Esophagus squamous epithelium (tissue), 5 donors: ENCODE measurements around the gene VWA1. TPM values are rescaled to one million over a fixed set of nuclear protein-coding genes. Genes with fewer than 3 reads are reported as not detected.

ENCODE experiments used
- DNase-seq: peaks from one replicate; lab custom pipeline; 2025; lab: John Stamatoyannopoulos, UW
- H3K27ac ChIP-seq, 4 donors: fragments of 200-600 bp; sonication (generic); one replicate each; pipeline ENCODE4 v1.5.1; 2016 to 2019; ENCODE audit warnings: mild to moderate bottlenecking in 1 of 4
- H3K27me3 ChIP-seq, 4 donors: fragments of 200-600 bp; sonication (generic); 1 replicate in 3 of 4; 2 replicates in 1 of 4; pipeline versions ENCODE4 v1.5.1 to v1.6.0; 2017 to 2021; ENCODE audit warnings: antibody characterized with exemption in 1 of 4
- H3K36me3 ChIP-seq, 3 donors: fragments of 200-600 bp; sonication (generic); one replicate each; pipeline ENCODE4 v1.5.1; 2016 to 2019
- H3K4me1 ChIP-seq, 3 donors: fragments of 200-600 bp; sonication (generic); one replicate each; pipeline ENCODE4 v1.5.1; 2017 to 2019
- H3K4me3 ChIP-seq, 4 donors: fragments of 200-600 bp; sonication (generic); 1 replicate in 3 of 4; 2 replicates in 1 of 4; pipeline ENCODE4 v1.5.1; 2016 to 2019; ENCODE audit warnings: mild to moderate bottlenecking in 2 of 4, moderate library complexity in 1 of 4
- H3K9me3 ChIP-seq, 3 donors: fragments of 200-600 bp; sonication (generic); one replicate each; pipeline ENCODE4 v1.5.1; 2016 to 2019
- CTCF ChIP-seq, 6 experiments: fragments of 450-650 bp in 4 of 6; fragments of 200-600 bp in 2 of 6; sonication (generic) in 2 of 6; IDR thresholded peaks; one replicate each; pipeline ENCODE4 v1.5.1; 2016 to 2019; ENCODE audit warnings: antibody characterized with exemption in 6 of 6, mild to moderate bottlenecking in 4 of 6, moderate library complexity in 4 of 6
- POLR2A ChIP-seq, 4 donors: fragments of 450-650 bp; IDR thresholded peaks; one replicate each; pipeline ENCODE4 v1.6.1; 2017; ENCODE audit warnings: antibody characterized with exemption in 4 of 4, mild to moderate bottlenecking in 4 of 4, moderate library complexity in 3 of 4
- WGBS, 2 donors: methylation state at CpG; one replicate each; pipeline ENCODE4 v1.1.5; 2018; 5-methylcytosine and 5-hydroxymethylcytosine counted together
- intact Hi-C: fragments of 100-400 bp; cut with DNase I; formaldehyde crosslinking; loops from one replicate; pipeline ENCODE4 v1.15.0; 2022
- total RNA-seq, 4 donors: library from RNA; depleted of rRNA; stranded (reverse); fragments of >200 nt; gene quantifications; one replicate each; pipeline ENCODE4 v1.1.0, GENCODE V29; 2016
- donor health status: DM: yes; HTN: yes; CAD: no.

Gene VWA1
- total RNA-seq, 4 donors from 2014 or later, result 20.0 to 55.0 (median 34.6) TPM

- 82 to 88% methylated on average over 12 of the region's 12 CpGs for WGBS, 2 donors
- no peak for DNase-seq
- intact Hi-C loops, result no loop called here
- Histone ChIP-seq H3K27ac (no peak overlapping the region), H3K4me3 (no peak overlapping the region), H3K9me3 (no peaks in the 10 kb centered on the region), H3K36me3 (peaks cover 59 to 100% (median 99%) of the 10 kb centered on the region in 3 donors), H3K4me1 (peaks cover 0 to 5% (median 0%) of the 10 kb centered on the region in 3 donors), H3K27me3 (no peaks in the 10 kb centered on the region)
- no peak for TF ChIP-seq POLR2A (IDR thresholded peaks at IDR 0.05)
- TF ChIP-seq CTCF (IDR thresholded peaks at IDR 0.05), result no peak
Observed at GRCh38 chr1:1390675-1391074, 44.8 kb upstream of the VWA1 start.

GRCh38 chr1:1391225-1391624, 44.3 kb upstream of the VWA1 start:
- 91 to 93% methylated on average over 7 to 12 of the region's 12 CpGs for WGBS, 2 donors

GRCh38 chr1:1393014-1393413, 42.5 kb upstream of the VWA1 start:
- Histone ChIP-seq H3K36me3 (peaks cover 37 to 100% (median 84%) of the 10 kb centered on the region in 3 donors), H3K27me3 (no peaks in the 10 kb centered on the region), H3K4me1 (peaks cover 3 to 25% (median 8%) of the 10 kb centered on the region in 3 donors), H3K9me3 (no peaks in the 10 kb centered on the region), H3K4me3 (no peak overlapping the region), H3K27ac (no peak overlapping the region)
- intact Hi-C loops, result no loop called here
- DNase-seq, result no peak
- no peak for TF ChIP-seq POLR2A (IDR thresholded peaks at IDR 0.05)
- no peak for TF ChIP-seq CTCF (IDR thresholded peaks at IDR 0.05)
- WGBS, 2 donors, result 93 to 95% methylated on average over 2 to 3 of the region's 4 CpGs

More at GRCh38 chr1:1391225-1391624, 44.3 kb upstream of the VWA1 start:
- no peak for TF ChIP-seq POLR2A (IDR thresholded peaks at IDR 0.05)
- TF ChIP-seq CTCF (IDR thresholded peaks at IDR 0.05), result no peak
- DNase-seq, result no peak
- no peak overlapping the region for H3K27ac ChIP-seq
- no peaks in the 10 kb centered on the region for H3K9me3 ChIP-seq
- H3K4me3 ChIP-seq, result no peak overlapping the region
- peaks cover 55 to 100% (median 94%) of the 10 kb centered on the region in 3 donors for H3K36me3 ChIP-seq
- no peaks in the 10 kb centered on the region for H3K27me3 ChIP-seq
- intact Hi-C loops, result no loop called here
- H3K4me1 ChIP-seq, result peaks cover 0 to 7% (median 0%) of the 10 kb centered on the region in 3 donors

- Histone ChIP-seq H3K4me1 (peaks cover 6 to 29% (median 12%) of the 10 kb centered on the region in 3 donors), H3K27me3 (no peaks in the 10 kb centered on the region), H3K27ac (no peak overlapping the region), H3K4me3 (no peak overlapping the region), H3K9me3 (no peaks in the 10 kb centered on the region), H3K36me3 (peaks cover 35 to 98% (median 80%) of the 10 kb centered on the region in 3 donors)
- TF ChIP-seq POLR2A (IDR thresholded peaks at IDR 0.05) (no peak), CTCF (IDR thresholded peaks at IDR 0.05) (no peak)
- WGBS, 2 donors, result 77 to 94% methylated on average over 6 to 9 of the region's 11 CpGs
- no peak for DNase-seq
- intact Hi-C loops, result no loop called here
Observed at GRCh38 chr1:1393428-1393827, 42.1 kb upstream of the VWA1 start.

GRCh38 chr1:1394116-1394515, 41.4 kb upstream of the VWA1 start:
- Histone ChIP-seq H3K27me3 (no peaks in the 10 kb centered on the region), H3K27ac (no peak overlapping the region), H3K36me3 (peaks cover 35 to 91% (median 73%) of the 10 kb centered on the region in 3 donors), H3K4me1 (peaks cover 6 to 30% (median 12%) of the 10 kb centered on the region in 3 donors), H3K9me3 (no peaks in the 10 kb centered on the region), H3K4me3 (no peak overlapping the region)
- 79 to 93% methylated on average over 7 of the region's 7 CpGs for WGBS, 2 donors
- TF ChIP-seq CTCF (IDR thresholded peaks at IDR 0.05) (no peak), POLR2A (IDR thresholded peaks at IDR 0.05) (no peak)
- intact Hi-C loops, result no loop called here
- DNase-seq, result no peak
